KMS-11 (cell line): ENCODE data around the gene UMODL1.

ENCODE experiments used
- H2AFZ ChIP-seq: fragments of 200-600 bp; sonication (generic); 2 replicates; pipeline ENCODE4 v1.6.1; 2016; ENCODE audit warnings: antibody characterized with exemption, mixed run types, low read depth
- H3K27ac ChIP-seq: fragments of 200-600 bp; sonication (generic); 2 replicates; pipeline ENCODE4 v1.6.1; 2016; ENCODE audit warnings: mild to moderate bottlenecking, mixed run types
- H3K27me3 ChIP-seq: fragments of 200-600 bp; sonication (generic); 2 replicates; pipeline ENCODE4 v1.6.1; 2017; ENCODE audit warnings: mild to moderate bottlenecking, low read depth, mixed run types, moderate library complexity; ENCODE audit not compliant: insufficient read depth
- H3K36me3 ChIP-seq: fragments of 200-600 bp; sonication (generic); 2 replicates; pipeline ENCODE4 v1.6.1; 2017; ENCODE audit warnings: mild to moderate bottlenecking, mixed run types; ENCODE audit not compliant: insufficient read depth
- H3K4me1 ChIP-seq: fragments of 200-600 bp; sonication (generic); 2 replicates; pipeline ENCODE4 v1.6.1; 2016; ENCODE audit warnings: mild to moderate bottlenecking, low read depth, mixed run types; ENCODE audit not compliant: poor library complexity, severe bottlenecking
- H3K4me2 ChIP-seq: fragments of 200-600 bp; sonication (generic); 2 replicates; pipeline ENCODE4 v1.7.0; 2016; ENCODE audit warnings: mild to moderate bottlenecking, mixed run types
- H3K4me3 ChIP-seq: fragments of 200-600 bp; sonication (generic); IDR thresholded peaks from 2 replicates; pipeline ENCODE4 v1.6.1; 2017; ENCODE audit warnings: low read depth, low read length, mixed read lengths; ENCODE audit not compliant: insufficient read depth
- H3K79me2 ChIP-seq: fragments of 200-600 bp; sonication (generic); 2 replicates; pipeline ENCODE4 v1.6.1; 2016; ENCODE audit warnings: low read depth, mixed run types; ENCODE audit not compliant: insufficient read depth
- H3K9ac ChIP-seq: fragments of 200-600 bp; sonication (generic); 2 replicates; pipeline ENCODE4 v1.6.1; 2016; ENCODE audit warnings: mild to moderate bottlenecking, mixed run types
- H4K20me1 ChIP-seq: fragments of 200-600 bp; sonication (generic); 2 replicates; pipeline ENCODE4 v1.6.1; 2016; ENCODE audit warnings: mild to moderate bottlenecking, mixed run types; ENCODE audit not compliant: insufficient read depth
- TF ChIP-seq, protein P1 (sequence below): fragments of 200-600 bp; sonication (generic); conservative IDR thresholded peaks from 2 replicates; pipeline ENCODE4 v1.6.1; 2017; ENCODE audit warnings: low read depth, mild to moderate bottlenecking, antibody characterized with exemption, low read length, moderate library complexity, mixed read lengths

UMODL1 gene

GRCh38 chr21:42135386-42136052, 64.4 kb downstream of the UMODL1 start:
- Histone ChIP-seq H3K36me3 (no peaks in the 10 kb centered on the region), H2AFZ (no peak overlapping the region)
- TF ChIP-seq, protein P1, sequence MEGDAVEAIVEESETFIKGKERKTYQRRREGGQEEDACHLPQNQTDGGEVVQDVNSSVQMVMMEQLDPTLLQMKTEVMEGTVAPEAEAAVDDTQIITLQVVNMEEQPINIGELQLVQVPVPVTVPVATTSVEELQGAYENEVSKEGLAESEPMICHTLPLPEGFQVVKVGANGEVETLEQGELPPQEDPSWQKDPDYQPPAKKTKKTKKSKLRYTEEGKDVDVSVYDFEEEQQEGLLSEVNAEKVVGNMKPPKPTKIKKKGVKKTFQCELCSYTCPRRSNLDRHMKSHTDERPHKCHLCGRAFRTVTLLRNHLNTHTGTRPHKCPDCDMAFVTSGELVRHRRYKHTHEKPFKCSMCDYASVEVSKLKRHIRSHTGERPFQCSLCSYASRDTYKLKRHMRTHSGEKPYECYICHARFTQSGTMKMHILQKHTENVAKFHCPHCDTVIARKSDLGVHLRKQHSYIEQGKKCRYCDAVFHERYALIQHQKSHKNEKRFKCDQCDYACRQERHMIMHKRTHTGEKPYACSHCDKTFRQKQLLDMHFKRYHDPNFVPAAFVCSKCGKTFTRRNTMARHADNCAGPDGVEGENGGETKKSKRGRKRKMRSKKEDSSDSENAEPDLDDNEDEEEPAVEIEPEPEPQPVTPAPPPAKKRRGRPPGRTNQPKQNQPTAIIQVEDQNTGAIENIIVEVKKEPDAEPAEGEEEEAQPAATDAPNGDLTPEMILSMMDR = no peak

DNA sequence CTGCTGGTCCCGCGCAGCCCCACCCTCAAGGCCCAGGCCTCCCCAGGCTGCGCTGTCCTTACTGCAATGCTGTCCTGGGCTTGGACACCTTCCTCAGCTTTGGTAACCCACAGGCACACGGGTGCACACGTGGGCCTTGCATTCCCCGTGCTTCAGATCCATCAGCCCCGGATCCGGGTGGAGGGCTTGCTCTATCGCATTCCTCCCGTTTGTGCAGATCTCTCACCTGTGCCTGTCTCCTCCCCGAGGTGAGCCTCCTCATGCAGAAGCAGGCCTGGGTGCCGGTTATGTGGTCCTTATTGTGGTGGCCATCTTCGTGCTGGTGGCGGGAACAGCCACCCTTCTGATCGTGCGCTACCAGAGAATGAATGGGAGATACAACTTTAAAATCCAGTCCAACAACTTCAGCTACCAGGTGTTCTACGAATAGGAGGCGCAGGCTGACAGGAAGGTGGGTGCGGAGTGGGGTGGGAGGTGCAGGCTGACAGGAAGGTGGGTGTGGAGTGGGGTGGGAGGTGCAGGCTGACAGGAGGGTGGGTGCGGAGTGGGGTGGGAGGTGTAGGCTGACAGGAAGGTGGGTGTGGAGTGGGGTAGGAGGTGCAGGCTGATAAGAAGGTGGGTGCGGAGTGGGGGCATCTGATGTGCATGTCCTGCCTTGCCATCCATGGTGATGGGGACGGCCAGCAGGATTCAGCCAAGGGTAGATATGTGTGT, 66.2 kb downstream of the UMODL1 start:
- H3K79me2 ChIP-seq = no peaks in the 10 kb centered on the region
- H2AFZ ChIP-seq = no peak overlapping the region
- H4K20me1 ChIP-seq = no peaks in the 10 kb centered on the region
- TF ChIP-seq, protein P1 = no peak
- H3K4me2 ChIP-seq = no peak overlapping the region
- H3K27me3 ChIP-seq = no peaks in the 10 kb centered on the region
- no peak overlapping the region for H3K4me3 ChIP-seq
- H3K9ac ChIP-seq = no peak overlapping the region
- no peaks in the 10 kb centered on the region for H3K36me3 ChIP-seq
- no peaks in the 10 kb centered on the region for H3K4me1 ChIP-seq
- H3K27ac ChIP-seq = no peak overlapping the region

More at GRCh38 chr21:42135386-42136052, 64.4 kb downstream of the UMODL1 start:
- Histone ChIP-seq H3K27me3 (no peaks in the 10 kb centered on the region), H3K27ac (no peak overlapping the region), H3K9ac (no peak overlapping the region), H3K4me2 (no peak overlapping the region), H4K20me1 (no peaks in the 10 kb centered on the region), H3K4me3 (no peak overlapping the region), H3K79me2 (no peaks in the 10 kb centered on the region), H3K4me1 (no peaks in the 10 kb centered on the region)

DNA sequence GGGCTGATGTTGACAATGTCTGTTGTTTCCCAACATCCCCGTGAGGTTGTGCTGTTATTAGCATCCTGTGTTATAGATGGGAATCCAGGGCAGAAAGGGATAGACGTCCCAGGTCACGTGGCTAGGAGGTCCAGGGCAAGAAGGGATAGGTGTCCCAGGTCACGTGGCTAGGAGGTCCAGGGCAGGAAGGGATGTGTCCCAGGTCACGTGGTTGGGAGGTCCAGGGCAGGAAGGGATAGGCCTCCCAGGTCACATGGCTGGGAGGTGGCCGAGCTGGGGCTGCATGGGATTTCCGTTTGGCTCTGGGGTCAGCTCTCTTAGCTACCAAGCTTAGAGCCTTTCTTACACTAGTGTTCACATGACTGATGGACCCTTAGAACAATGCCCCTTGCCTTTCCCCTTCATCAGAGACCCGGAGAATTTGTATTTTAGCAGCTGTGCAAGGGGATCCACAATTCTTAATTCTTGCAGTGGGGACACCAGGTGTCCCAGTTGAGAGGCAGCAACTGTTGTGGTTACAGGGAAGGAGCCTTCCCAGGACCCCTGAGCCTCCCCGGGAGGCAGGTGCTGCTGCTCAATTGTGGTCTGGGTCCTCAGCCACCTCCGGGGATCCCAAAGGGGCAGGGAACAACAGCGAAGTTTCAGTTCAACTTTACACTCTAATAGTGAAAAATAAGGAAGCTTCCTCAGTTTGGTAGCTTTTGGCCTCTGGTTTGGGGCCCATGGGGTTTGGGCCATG, 69.2 kb downstream of the UMODL1 start:
- H2AFZ ChIP-seq = no peak overlapping the region
- TF ChIP-seq, protein P1 = no peak
- peaks cover 4% of the 10 kb centered on the region for H3K4me1 ChIP-seq
- H3K4me2 ChIP-seq = no peak overlapping the region
- no peak overlapping the region for H3K4me3 ChIP-seq
- H4K20me1 ChIP-seq = no peaks in the 10 kb centered on the region
- H3K27me3 ChIP-seq = no peaks in the 10 kb centered on the region
- H3K36me3 ChIP-seq = no peaks in the 10 kb centered on the region
- no peak overlapping the region for H3K27ac ChIP-seq
- no peaks in the 10 kb centered on the region for H3K79me2 ChIP-seq
- H3K9ac ChIP-seq = no peak overlapping the region

GRCh38 chr21:42141643-42142042, 70.5 kb downstream of the UMODL1 start:
- Histone ChIP-seq H2AFZ (no peak overlapping the region), H3K27me3 (no peaks in the 10 kb centered on the region), H3K27ac (no peak overlapping the region), H3K36me3 (no peaks in the 10 kb centered on the region), H3K9ac (no peak overlapping the region), H3K4me2 (no peak overlapping the region), H3K79me2 (no peaks in the 10 kb centered on the region), H3K4me1 (peaks cover 7% of the 10 kb centered on the region), H4K20me1 (no peaks in the 10 kb centered on the region), H3K4me3 (no peak overlapping the region)
- TF ChIP-seq, protein P1 = no peak
